Suprapubic skin (tissue), 4 donors: ENCODE results near the gene TRAF3. TPM values are rescaled to one million over a fixed set of nuclear protein-coding genes. Genes with fewer than 3 reads are reported as not detected.

Source experiments
- DNase-seq, 2 donors: peaks; one replicate each; pipeline ENCODE4 v3.0.0-alpha.2; 2019; ENCODE audit warnings: low spot score in 2 of 2
- H3K27ac ChIP-seq: fragments of 200-600 bp; sonication (generic); one replicate; pipeline ENCODE4 v1.5.1; 2019
- H3K27me3 ChIP-seq: fragments of 200-600 bp; sonication (generic); one replicate; pipeline ENCODE4 v1.5.1; 2019
- H3K36me3 ChIP-seq: fragments of 200-600 bp; sonication (generic); one replicate; pipeline ENCODE4 v1.5.1; 2019
- H3K4me1 ChIP-seq: fragments of 200-600 bp; sonication (generic); one replicate; pipeline ENCODE4 v1.5.1; 2019
- H3K4me3 ChIP-seq: fragments of 200-600 bp; sonication (generic); one replicate; pipeline ENCODE4 v1.5.1; 2019; ENCODE audit warnings: mild to moderate bottlenecking
- H3K9me3 ChIP-seq: fragments of 200-600 bp; sonication (generic); one replicate; pipeline ENCODE4 v1.5.1; 2019
- EP300 ChIP-seq: sonication (generic); formaldehyde crosslinking; IDR thresholded peaks from one replicate; pipeline ENCODE4 v1.6.1; 2017; ENCODE audit warnings: antibody characterized with exemption
- POLR2A ChIP-seq, 2 donors: fragments of 450-650 bp; IDR thresholded peaks; one replicate each; pipeline ENCODE4 v1.6.1; 2017; ENCODE audit warnings: antibody characterized with exemption in 2 of 2, mild to moderate bottlenecking in 2 of 2, moderate library complexity in 2 of 2
- POLR2AphosphoS5 ChIP-seq, 3 donors: sonication (generic); formaldehyde crosslinking; IDR thresholded peaks; one replicate each; pipeline ENCODE4 v1.6.1; 2017; ENCODE audit warnings: antibody characterized with exemption in 3 of 3
- WGBS: methylation state at CpG from one replicate; pipeline ENCODE4 v1.1.5; 2018; 5-methylcytosine and 5-hydroxymethylcytosine counted together
- total RNA-seq, 4 donors: library from RNA; depleted of rRNA; stranded (reverse); fragments of >200 nt; gene quantifications; one replicate each; pipeline ENCODE4 v1.1.0, GENCODE V29; 2016
- TF ChIP-seq, protein P1 (sequence below), 2 donors: fragments of 200-600 bp in 1 of 2; fragments of 450-650 bp in 1 of 2; sonication (generic) in 1 of 2; IDR thresholded peaks; one replicate each; pipeline ENCODE4 v1.5.1; 2016 to 2019; ENCODE audit warnings: antibody characterized with exemption in 2 of 2, mild to moderate bottlenecking in 1 of 2, moderate library complexity in 1 of 2

Gene TRAF3
- total RNA-seq, 4 donors from 2014 or later: 8.7 to 22.8 (median 14.2) TPM

- H3K27ac ChIP-seq: no peak overlapping the region
- TF ChIP-seq POLR2AphosphoS5 (IDR thresholded peaks at IDR 0.05) (no peak), POLR2A (IDR thresholded peaks at IDR 0.05) (no peak), EP300 (no peak)
- peaks cover 3% of the 10 kb centered on the region for H3K4me1 ChIP-seq
- 91% methylated on average over 14 of the region's 14 CpGs for WGBS
- peaks cover 28% of the 10 kb centered on the region for H3K36me3 ChIP-seq
- no peak for DNase-seq
- H3K9me3 ChIP-seq: no peaks in the 10 kb centered on the region
- H3K4me3 ChIP-seq: no peak overlapping the region
- H3K27me3 ChIP-seq: no peaks in the 10 kb centered on the region
These were observed 120.2 kb downstream of the TRAF3 start for GRCh38 chr14:102897299-102898027.

DNA sequence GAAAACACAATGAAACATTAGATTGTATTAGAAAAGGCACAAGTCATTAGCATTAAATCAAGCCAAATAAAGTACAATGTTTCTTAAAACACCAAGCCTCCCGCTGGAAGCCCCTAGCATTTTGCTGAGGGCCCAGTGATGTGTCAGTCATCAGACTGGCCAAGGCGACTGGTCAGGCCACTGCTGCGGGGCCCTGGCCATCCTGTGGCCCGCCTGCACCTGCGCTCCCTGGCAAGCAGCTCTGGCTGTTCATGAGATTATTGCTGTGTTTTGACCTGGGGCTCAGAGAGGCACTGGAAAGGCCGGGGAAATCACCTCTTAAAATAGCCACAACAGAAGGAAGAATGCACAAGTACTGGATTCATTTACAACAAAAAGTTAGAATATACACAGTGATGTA lies 121.0 kb downstream of the TRAF3 start:
- H3K9me3 ChIP-seq: no peaks in the 10 kb centered on the region
- no peaks in the 10 kb centered on the region for H3K27me3 ChIP-seq
- H3K36me3 ChIP-seq: peaks cover 32% of the 10 kb centered on the region
- no peak overlapping the region for H3K27ac ChIP-seq
- H3K4me3 ChIP-seq: no peak overlapping the region
- H3K4me1 ChIP-seq: no peaks in the 10 kb centered on the region
- TF ChIP-seq POLR2AphosphoS5 (IDR thresholded peaks at IDR 0.05) (no peak), EP300 (no peak)
- TF ChIP-seq, protein P1, sequence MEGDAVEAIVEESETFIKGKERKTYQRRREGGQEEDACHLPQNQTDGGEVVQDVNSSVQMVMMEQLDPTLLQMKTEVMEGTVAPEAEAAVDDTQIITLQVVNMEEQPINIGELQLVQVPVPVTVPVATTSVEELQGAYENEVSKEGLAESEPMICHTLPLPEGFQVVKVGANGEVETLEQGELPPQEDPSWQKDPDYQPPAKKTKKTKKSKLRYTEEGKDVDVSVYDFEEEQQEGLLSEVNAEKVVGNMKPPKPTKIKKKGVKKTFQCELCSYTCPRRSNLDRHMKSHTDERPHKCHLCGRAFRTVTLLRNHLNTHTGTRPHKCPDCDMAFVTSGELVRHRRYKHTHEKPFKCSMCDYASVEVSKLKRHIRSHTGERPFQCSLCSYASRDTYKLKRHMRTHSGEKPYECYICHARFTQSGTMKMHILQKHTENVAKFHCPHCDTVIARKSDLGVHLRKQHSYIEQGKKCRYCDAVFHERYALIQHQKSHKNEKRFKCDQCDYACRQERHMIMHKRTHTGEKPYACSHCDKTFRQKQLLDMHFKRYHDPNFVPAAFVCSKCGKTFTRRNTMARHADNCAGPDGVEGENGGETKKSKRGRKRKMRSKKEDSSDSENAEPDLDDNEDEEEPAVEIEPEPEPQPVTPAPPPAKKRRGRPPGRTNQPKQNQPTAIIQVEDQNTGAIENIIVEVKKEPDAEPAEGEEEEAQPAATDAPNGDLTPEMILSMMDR (IDR thresholded peaks at IDR 0.05): no peak
- 89% methylated on average over 6 of the region's 6 CpGs for WGBS
- DNase-seq: no peak

GRCh38 chr14:102898776-102899515 lies 121.7 kb downstream of the TRAF3 start:
- TF ChIP-seq, protein P1 (IDR thresholded peaks at IDR 0.05): no peak
- TF ChIP-seq POLR2AphosphoS5 (IDR thresholded peaks at IDR 0.05): no peak
- TF ChIP-seq EP300: no peak
- TF ChIP-seq POLR2A (IDR thresholded peaks at IDR 0.05): no peak
- WGBS: 95% methylated on average over 17 of the region's 18 CpGs
- no peaks in the 10 kb centered on the region for H3K4me1 ChIP-seq
- no peak for DNase-seq
- H3K4me3 ChIP-seq: no peak overlapping the region
- H3K27me3 ChIP-seq: no peaks in the 10 kb centered on the region
- H3K27ac ChIP-seq: no peak overlapping the region
- H3K36me3 ChIP-seq: peaks cover 39% of the 10 kb centered on the region
- no peaks in the 10 kb centered on the region for H3K9me3 ChIP-seq

- DNase-seq: no peak
- H3K27me3 ChIP-seq: no peaks in the 10 kb centered on the region
- no peaks in the 10 kb centered on the region for H3K9me3 ChIP-seq
- peaks cover 39% of the 10 kb centered on the region for H3K36me3 ChIP-seq
- no peak overlapping the region for H3K4me3 ChIP-seq
- TF ChIP-seq EP300: no peak
- no peak for TF ChIP-seq POLR2AphosphoS5 (IDR thresholded peaks at IDR 0.05)
- TF ChIP-seq POLR2A (IDR thresholded peaks at IDR 0.05): no peak
- no peaks in the 10 kb centered on the region for H3K4me1 ChIP-seq
- WGBS: 98% methylated on average over 8 of the region's 8 CpGs
- H3K27ac ChIP-seq: no peak overlapping the region
These were observed 122.3 kb downstream of the TRAF3 start for GRCh38 chr14:102899516-102899900.

GRCh38 chr14:102900631-102901571 lies 123.7 kb downstream of the TRAF3 start:
- TF ChIP-seq POLR2AphosphoS5 (IDR thresholded peaks at IDR 0.05) (no peak), EP300 (no peak), POLR2A (IDR thresholded peaks at IDR 0.05) (no peak)
- TF ChIP-seq, protein P1 (IDR thresholded peaks at IDR 0.05): no peak
- WGBS: 86% methylated on average over 39 of the region's 39 CpGs
- H3K4me3 ChIP-seq: no peak overlapping the region

More at GRCh38 chr14:102900631-102901571, 123.7 kb downstream of the TRAF3 start:
- Histone ChIP-seq H3K27ac (no peak overlapping the region), H3K9me3 (no peaks in the 10 kb centered on the region), H3K27me3 (no peaks in the 10 kb centered on the region), H3K4me1 (no peaks in the 10 kb centered on the region), H3K36me3 (peaks cover 43% of the 10 kb centered on the region)
- no peak for DNase-seq
